HK-2 (cell line): Measurements from ENCODE around the gene ARL6IP5.

ENCODE experiments used
- DNase-seq: peaks from one replicate; pipeline ENCODE4 v3.0.0-alpha.2; 2018; ENCODE audit not compliant: unreplicated experiment

ARL6IP5 gene

GRCh38 chr3:69116897-69117296, 32.2 kb downstream of the ARL6IP5 start:
- no peak for DNase-seq

- no peak for DNase-seq
Observed at GRCh38 chr3:69118555-69118954, 33.8 kb downstream of the ARL6IP5 start.

GRCh38 chr3:69119138-69119537, 34.4 kb downstream of the ARL6IP5 start:
- DNase-seq: no peak

- no peak for DNase-seq
Observed at GRCh38 chr3:69119681-69120080, 34.9 kb downstream of the ARL6IP5 start.

GRCh38 chr3:69120879-69121464, 36.2 kb downstream of the ARL6IP5 start:
- DNase-seq: peak; percentile 63

GRCh38 chr3:69121513-69121912, 36.8 kb downstream of the ARL6IP5 start:
- no peak for DNase-seq

- DNase-seq: no peak
Observed at GRCh38 chr3:69121950-69122349, 37.2 kb downstream of the ARL6IP5 start.

- DNase-seq: no peak
Observed at GRCh38 chr3:69122403-69122802, 37.7 kb downstream of the ARL6IP5 start, which contains the start of gene LMOD3. Gene LMOD3 (minus strand): TSS chr3:69122595. CDS start chr3:69122386, 209 bp downstream.

- DNase-seq: no peak
Observed at GRCh38 chr3:69126216-69126615, 41.5 kb downstream of the ARL6IP5 start.

GRCh38 chr3:69126999-69127398, 42.3 kb downstream of the ARL6IP5 start:
- DNase-seq: no peak

GRCh38 chr3:69128509-69128908, 43.8 kb downstream of the ARL6IP5 start:
- DNase-seq: no peak

GRCh38 chr3:69129531-69129930, 44.8 kb downstream of the ARL6IP5 start:
- DNase-seq: no peak

- DNase-seq: no peak
Observed at GRCh38 chr3:69130689-69131088, 46.0 kb downstream of the ARL6IP5 start.

- DNase-seq: no peak
Observed at GRCh38 chr3:69137005-69137404, 52.3 kb downstream of the ARL6IP5 start.

GRCh38 chr3:69137412-69137811, 52.7 kb downstream of the ARL6IP5 start:
- no peak for DNase-seq

- DNase-seq: no peak
Observed at GRCh38 chr3:69141313-69141712, 56.6 kb downstream of the ARL6IP5 start.

- DNase-seq: no peak
Observed at GRCh38 chr3:69142090-69142489, 57.4 kb downstream of the ARL6IP5 start.

GRCh38 chr3:69142797-69143454, 58.2 kb downstream of the ARL6IP5 start:
- DNase-seq: no peak

GRCh38 chr3:69143612-69144011, 58.9 kb downstream of the ARL6IP5 start:
- DNase-seq: no peak

GRCh38 chr3:69144631-69145245, 60.0 kb downstream of the ARL6IP5 start:
- no peak for DNase-seq

GRCh38 chr3:69145688-69146087, 61.0 kb downstream of the ARL6IP5 start:
- no peak for DNase-seq

- DNase-seq: no peak
Observed at GRCh38 chr3:69149586-69149985, 64.8 kb downstream of the ARL6IP5 start.
